H9 (cell line): ENCODE data around the gene COL5A2. TPM values are rescaled to one million over a fixed set of nuclear protein-coding genes. Genes with fewer than 3 reads are reported as not detected.

Experiments used
- DNase-seq: peaks from one replicate; pipeline ENCODE4 v3.0.0-alpha.2; 2017
- H2AFZ ChIP-seq: one replicate; pipeline ENCODE4 v1.6.1; 2013; ENCODE audit warnings: mild to moderate bottlenecking, low read length, control low read depth, moderate library complexity
- H2AK5ac ChIP-seq: 2 replicates; pipeline ENCODE4 v1.6.1; 2013; ENCODE audit warnings: low read length, control low read depth, mixed read lengths; ENCODE audit not compliant: insufficient read length
- H2BK120ac ChIP-seq: one replicate; pipeline ENCODE4 v1.6.1; 2013; ENCODE audit warnings: low read depth, mild to moderate bottlenecking, low read length, control low read depth, inconsistent platforms; ENCODE audit not compliant: poor library complexity, severe bottlenecking
- H2BK12ac ChIP-seq: 2 replicates; pipeline ENCODE4 v1.6.1; 2013; ENCODE audit warnings: low read length, control low read depth, mixed read lengths, low read depth; ENCODE audit not compliant: insufficient read length
- H2BK15ac ChIP-seq: 2 replicates; pipeline ENCODE4 v1.6.1; 2013; ENCODE audit warnings: low read depth, low read length, control low read depth
- H2BK20ac ChIP-seq: one replicate; pipeline ENCODE4 v1.6.1; 2013; ENCODE audit warnings: low read depth, mild to moderate bottlenecking, low read length, control low read depth, inconsistent platforms; ENCODE audit not compliant: poor library complexity, severe bottlenecking
- H2BK5ac ChIP-seq: 2 replicates; pipeline ENCODE4 v1.6.1; 2013; ENCODE audit warnings: low read length, control low read depth, mixed read lengths; ENCODE audit not compliant: insufficient read length
- H3K14ac ChIP-seq: 2 replicates; pipeline ENCODE4 v1.6.1; 2013; ENCODE audit warnings: low read length, control low read depth; ENCODE audit not compliant: insufficient read depth
- H3K18ac ChIP-seq: 2 replicates; pipeline ENCODE4 v1.6.1; 2013; ENCODE audit warnings: low read depth, mild to moderate bottlenecking, mixed read lengths, low read length, control low read depth; ENCODE audit not compliant: insufficient read length
- H3K23ac ChIP-seq: 2 replicates; pipeline ENCODE4 v1.6.1; 2013; ENCODE audit warnings: low read length, control low read depth, mixed read lengths, low read depth; ENCODE audit not compliant: insufficient read length
- H3K23me2 ChIP-seq: 2 replicates; pipeline ENCODE4 v1.6.1; 2013; ENCODE audit warnings: low read depth, mild to moderate bottlenecking, mixed read lengths, low read length, control low read depth; ENCODE audit not compliant: insufficient read length, poor library complexity, severe bottlenecking
- H3K27ac ChIP-seq: 2 replicates; pipeline ENCODE4 v1.5.1; 2013; ENCODE audit warnings: low read length, control low read depth, mixed read lengths, low read depth; ENCODE audit not compliant: insufficient read length
- H3K27me3 ChIP-seq: 2 replicates; pipeline ENCODE4 v1.6.1; 2013; ENCODE audit warnings: low read length, control low read depth, inconsistent platforms; ENCODE audit not compliant: insufficient read depth
- H3K4ac ChIP-seq: 2 replicates; pipeline ENCODE4 v1.6.1; 2013; ENCODE audit warnings: low read depth, mild to moderate bottlenecking, control low read depth, inconsistent platforms, low read length, moderate library complexity
- H3K4me1 ChIP-seq: 2 replicates; pipeline ENCODE4 v1.6.1; 2013; ENCODE audit warnings: low read length, control low read depth, inconsistent platforms; ENCODE audit not compliant: insufficient read depth
- H3K4me2 ChIP-seq: 2 replicates; pipeline ENCODE4 v1.6.1; 2013; ENCODE audit warnings: low read length, control low read depth, mixed read lengths; ENCODE audit not compliant: insufficient read length, insufficient read depth
- H3K56ac ChIP-seq: 2 replicates; pipeline ENCODE4 v1.6.1; 2013; ENCODE audit warnings: low read depth, mild to moderate bottlenecking, mixed read lengths, low read length, control low read depth; ENCODE audit not compliant: insufficient read length
- H3K79me1 ChIP-seq: 2 replicates; pipeline ENCODE4 v1.6.1; 2013; ENCODE audit warnings: low read depth, mild to moderate bottlenecking, moderate library complexity, low read length, control low read depth, inconsistent platforms; ENCODE audit not compliant: insufficient read depth, poor library complexity, severe bottlenecking
- H3K79me2 ChIP-seq: 2 replicates; pipeline ENCODE4 v1.6.1; 2013; ENCODE audit warnings: low read length, control low read depth, inconsistent platforms; ENCODE audit not compliant: insufficient read depth
- H3K9ac ChIP-seq: 2 replicates; pipeline ENCODE4 v1.6.1; 2013; ENCODE audit warnings: low read length, control low read depth, mixed read lengths; ENCODE audit not compliant: insufficient read length; ENCODE audit errors: extremely low read depth
- H3K9me3 ChIP-seq: one replicate; pipeline ENCODE4 v1.6.1; 2013; ENCODE audit warnings: low read depth, low read length, inconsistent platforms; ENCODE audit not compliant: control insufficient read depth
- H3T11ph ChIP-seq: one replicate; pipeline ENCODE4 v1.6.1; 2013; ENCODE audit warnings: mild to moderate bottlenecking, low read length, control low read depth, inconsistent platforms
- H4K20me1 ChIP-seq: one replicate; pipeline ENCODE4 v1.6.1; 2013; ENCODE audit not compliant: control insufficient read depth, insufficient read length, insufficient read depth
- H4K5ac ChIP-seq: 2 replicates; pipeline ENCODE4 v1.6.1; 2013; ENCODE audit warnings: low read depth, mild to moderate bottlenecking, mixed read lengths, low read length, control low read depth; ENCODE audit not compliant: insufficient read length
- H4K8ac ChIP-seq: replicated peaks from 2 replicates; pipeline ENCODE4 v1.6.1; 2013; ENCODE audit warnings: low read length, control low read depth, mixed read lengths, low read depth; ENCODE audit not compliant: insufficient read length
- H4K91ac ChIP-seq: 2 replicates; pipeline ENCODE4 v1.6.1; 2013; ENCODE audit warnings: low read depth, mild to moderate bottlenecking, moderate library complexity, mixed read lengths, low read length, control low read depth; ENCODE audit not compliant: insufficient read length
- H3K27ac Mint-ChIP-seq, 3 experiments: 2 replicates in 2 of 3; 3 replicates in 1 of 3; pipeline ENCODE4 v1.8.0; 2020 to 2021; ENCODE audit warnings: mixed read lengths in 3 of 3, mild to moderate bottlenecking in 1 of 3, moderate library complexity in 1 of 3
- H3K27me3 Mint-ChIP-seq: 2 replicates; pipeline ENCODE4 v1.8.0; 2021; ENCODE audit warnings: low read depth, mild to moderate bottlenecking, moderate library complexity, mixed read lengths
- H3K36me3 Mint-ChIP-seq, 3 experiments: 2 replicates in 2 of 3; 3 replicates in 1 of 3; pipeline ENCODE4 v1.8.0; 2020 to 2021; ENCODE audit warnings: low read depth in 3 of 3, mixed read lengths in 3 of 3; ENCODE audit not compliant: insufficient read depth in 1 of 3
- H3K4me1 Mint-ChIP-seq, 2 experiments: 2 replicates each; pipeline ENCODE4 v1.8.0; 2020; ENCODE audit warnings: mixed read lengths in 2 of 2
- H3K4me3 Mint-ChIP-seq, 2 experiments: 2 replicates in 1 of 2; 3 replicates in 1 of 2; pipeline ENCODE4 v1.8.0; 2020 to 2021; ENCODE audit warnings: mild to moderate bottlenecking in 2 of 2, mixed read lengths in 2 of 2, moderate library complexity in 1 of 2
- H3K9me3 Mint-ChIP-seq, 2 experiments: 2 replicates in 1 of 2; 3 replicates in 1 of 2; pipeline ENCODE4 v1.8.0; 2020; ENCODE audit warnings: mild to moderate bottlenecking in 2 of 2, mixed read lengths in 2 of 2, moderate library complexity in 1 of 2
- CTCF ChIP-seq: fragments of 200-600 bp; sonication (generic); conservative IDR thresholded peaks from 3 replicates; pipeline ENCODE4 v1.8.0; 2021; ENCODE audit warnings: antibody characterized with exemption, mild to moderate bottlenecking
- WGBS: extraction: QIAGEN DNeasy Blood & Tissue Kit; methylation state at CpG from one replicate; pipeline ENCODE4 v1.1.7; 2013; ENCODE audit warnings: missing lambda C conversion rate, low lambda C conversion rate, mixed read lengths; ENCODE audit not compliant: insufficient read length; ENCODE audit errors: extremely low coverage; 5-methylcytosine and 5-hydroxymethylcytosine counted together
- total RNA-seq: library from RNA; stranded (reverse); gene quantifications from 2 replicates; pipeline ENCODE4 v1.2.1, GENCODE V29; 2021

The COL5A2 gene
- total RNA-seq, 1 experiment from 2014 or later = 10.5 TPM

- no peaks in the 10 kb centered on the region; the same call in 1 of the 2 replicates for H3K79me2 ChIP-seq
- no CpG with 5 or more reads among the region's 4 CpGs for WGBS
These were observed 63.5 kb downstream of the COL5A2 start for GRCh38 chr2:189116087-189116486.

More at GRCh38 chr2:189116087-189116486, 63.5 kb downstream of the COL5A2 start:
- Histone ChIP-seq H2BK5ac (no peak overlapping the region), H3K27me3 (no peaks in the 10 kb centered on the region), H3K4me1 (peaks cover 6% of the 10 kb centered on the region; the same call in 1 of the 2 replicates), H2BK120ac (no peak overlapping the region), H3K9me3 (no peaks in the 10 kb centered on the region), H3K4me2 (no peak overlapping the region), H3K14ac (no peak overlapping the region), H3K56ac (no peak overlapping the region), H3K18ac (no peak overlapping the region), H2BK20ac (no peak overlapping the region), H2AK5ac (no peak overlapping the region), H4K20me1 (no peaks in the 10 kb centered on the region), H3K23me2 (no peaks in the 10 kb centered on the region), H3K23ac (no peak overlapping the region), H4K91ac (no peak overlapping the region), H3K4ac (no peak overlapping the region), H2BK15ac (no peak overlapping the region), H3K79me1 (no peaks in the 10 kb centered on the region), H2BK12ac (no peak overlapping the region), H3T11ph (no peak overlapping the region), H2AFZ (peak overlapping the region; percentile 22), H4K8ac (no peak overlapping the region), H4K5ac (no peak overlapping the region), H3K27ac (no peak overlapping the region), H3K9ac (no peak overlapping the region)
- H3K27me3 Mint-ChIP-seq = no peaks in the 10 kb centered on the region
- no peaks in the 10 kb centered on the region for H3K36me3 Mint-ChIP-seq
- peak; percentile 27 for DNase-seq
- peaks cover 7 to 17% of the 10 kb centered on the region in 2 experiments for H3K4me1 Mint-ChIP-seq
- peak overlapping the region in 2 of 3 experiments; percentile 79 to 90; a peak in 4 of 7 replicates for H3K27ac Mint-ChIP-seq
- no peak overlapping the region for H3K4me3 Mint-ChIP-seq
- TF ChIP-seq CTCF = no peak
- H3K9me3 Mint-ChIP-seq = no peaks in the 10 kb centered on the region
